Right cardiac atrium (tissue), 5 donors: ENCODE results near the gene PDE4B. TPM values are rescaled to one million over a fixed set of nuclear protein-coding genes. Genes with fewer than 3 reads are reported as not detected.
"Not testable (repeated sequence)": the region's sequence is repeated elsewhere in the genome, so short reads cannot be mapped to it uniquely, and the experiment has no call there.

Experiments
- ATAC-seq, 2 donors: fragments of 200-7000 bp; cut with Tn5 transposase; one replicate each; pipeline versions ENCODE4 v1.8.0 to v1.9.1; 2020; ENCODE audit warnings: moderate library complexity in 2 of 2, mild to moderate bottlenecking in 1 of 2
- DNase-seq, 3 donors: peaks; one replicate each; pipeline ENCODE4 v3.0.0-alpha.2; 2020
- H3K27ac ChIP-seq: one replicate; pipeline ENCODE4 v1.5.1; 2013; ENCODE audit warnings: mild to moderate bottlenecking, low read length, control low read depth, moderate library complexity
- H3K27me3 ChIP-seq: one replicate; pipeline ENCODE4 v1.6.1; 2013; ENCODE audit not compliant: control insufficient read depth, insufficient read depth
- H3K4me1 ChIP-seq: one replicate; pipeline ENCODE4 v1.6.1; 2013; ENCODE audit warnings: low read length; ENCODE audit not compliant: control insufficient read depth, insufficient read depth
- H3K4me3 ChIP-seq: one replicate; pipeline ENCODE4 v1.5.1; 2013; ENCODE audit warnings: low read length, control low read depth
- H3K9me3 ChIP-seq: one replicate; pipeline ENCODE4 v1.6.1; 2013; ENCODE audit warnings: low read length; ENCODE audit not compliant: control insufficient read depth
- WGBS: extraction: QIAGEN DNeasy Blood & Tissue Kit; methylation state at CpG from one replicate; pipeline ENCODE4 v1.1.7; 2013; 5-methylcytosine and 5-hydroxymethylcytosine counted together
- intact Hi-C, 4 donors: fragments of 100-400 bp; cut with DNase I; formaldehyde crosslinking; loops; one replicate each; pipeline versions ENCODE4 v1.11.0 to v1.14.0; 2022 to 2023
- polyA plus RNA-seq: library from polyadenylated mRNA; stranded (reverse); fragments of 200-250 nt; gene quantifications from one replicate; pipeline ENCODE4 v1.2.3, GENCODE V29; 2013
- total RNA-seq, 4 donors: library from RNA; stranded (reverse); fragmentation: NEBNext Ultra II Directional; extraction: Animal tissue kit (Norgen Biotek cat#: 25700); gene quantifications; one replicate each; pipeline ENCODE4 v1.2.1, GENCODE V29; 2021
- donor health status: healthy with polysubstance abuse.
- donor health status: DM: no; HTN: yes; CAD: no.
- donor health status: DM: no; HTN: no; CAD: no.
- donor health status: DM: no; HTN: yes; CAD: no; lungs with severe emphysema.
- donor health status: DM: yes; HTN: yes; CAD: no.

PDE4B gene
- total and polyA plus RNA-seq, 5 donors: 8.2 to 37.5 (median 26.0) TPM

- no peak for DNase-seq
- Histone ChIP-seq H3K4me1 (peaks cover 3% of the 10 kb centered on the region), H3K4me3 (no peak overlapping the region), H3K27ac (no peak overlapping the region), H3K9me3 (no peaks in the 10 kb centered on the region), H3K27me3 (no peaks in the 10 kb centered on the region)
- intact Hi-C loops: no loop called here
- no peak for ATAC-seq
- WGBS: 83% methylated on average over 1 of the region's 1 CpG
Measured at GRCh38 chr1:66397192-66397591, 604.5 kb downstream of the PDE4B start.

GRCh38 chr1:66399888-66400529 is 607.3 kb downstream of the PDE4B start:
- 80% methylated on average over 3 of the region's 3 CpGs for WGBS
- H3K4me1 ChIP-seq: peaks cover 6% of the 10 kb centered on the region

GRCh38 chr1:66400660-66401059 is 608.0 kb downstream of the PDE4B start:
- DNase-seq: no peak
- ATAC-seq: no peak
- Histone ChIP-seq H3K4me1 (peaks cover 6% of the 10 kb centered on the region), H3K4me3 (no peak overlapping the region), H3K27me3 (no peaks in the 10 kb centered on the region), H3K9me3 (no peaks in the 10 kb centered on the region), H3K27ac (no peak overlapping the region)
- 89% methylated on average over 4 of the region's 4 CpGs for WGBS
- intact Hi-C loops: no loop called here

More at GRCh38 chr1:66399888-66400529, 607.3 kb downstream of the PDE4B start:
- H3K27me3 ChIP-seq: no peaks in the 10 kb centered on the region
- intact Hi-C loops: no loop called here
- DNase-seq: no peak
- no peak for ATAC-seq
- H3K9me3 ChIP-seq: no peaks in the 10 kb centered on the region
- H3K27ac ChIP-seq: no peak overlapping the region
- no peak overlapping the region for H3K4me3 ChIP-seq

- Histone ChIP-seq H3K4me1 (peaks cover 6% of the 10 kb centered on the region), H3K9me3 (no peaks in the 10 kb centered on the region), H3K4me3 (no peak overlapping the region), H3K27ac (no peak overlapping the region), H3K27me3 (no peaks in the 10 kb centered on the region)
- no peak for DNase-seq
- no peak for ATAC-seq
- intact Hi-C loops: no loop called here
- WGBS: 88% methylated on average over 2 of the region's 2 CpGs
Measured at GRCh38 chr1:66401244-66401643, 608.5 kb downstream of the PDE4B start.

GRCh38 chr1:66402194-66402593 is 609.5 kb downstream of the PDE4B start:
- no peaks in the 10 kb centered on the region for H3K9me3 ChIP-seq
- peak; percentile 95 to 97 for ATAC-seq
- DNase-seq: peak; percentile 80 to 88 (median 87)
- intact Hi-C loops: no loop called here
- no peaks in the 10 kb centered on the region for H3K27me3 ChIP-seq
- peaks cover 6% of the 10 kb centered on the region for H3K4me1 ChIP-seq
- H3K4me3 ChIP-seq: no peak overlapping the region
- H3K27ac ChIP-seq: peak overlapping the region; percentile 25
- WGBS: 17% methylated on average over 1 of the region's 1 CpG

GRCh38 chr1:66403007-66403731 is 610.5 kb downstream of the PDE4B start:
- Histone ChIP-seq H3K4me3 (no peak overlapping the region), H3K27me3 (no peaks in the 10 kb centered on the region), H3K27ac (no peak overlapping the region), H3K9me3 (no peaks in the 10 kb centered on the region), H3K4me1 (peaks cover 6% of the 10 kb centered on the region)
- DNase-seq (no peak), ATAC-seq (peak; percentile 38 to 52)
- 75% methylated on average over 5 of the region's 5 CpGs for WGBS
- intact Hi-C loops: no loop called here

GRCh38 chr1:66405061-66405460 is 612.4 kb downstream of the PDE4B start:
- H3K9me3 ChIP-seq: no peaks in the 10 kb centered on the region
- no peak for ATAC-seq
- intact Hi-C loops: no loop called here
- no peak overlapping the region for H3K27ac ChIP-seq
- H3K4me3 ChIP-seq: no peak overlapping the region
- 74% methylated on average over 4 of the region's 4 CpGs for WGBS
- no peaks in the 10 kb centered on the region for H3K27me3 ChIP-seq
- H3K4me1 ChIP-seq: peaks cover 6% of the 10 kb centered on the region
- no peak for DNase-seq

- H3K27ac ChIP-seq, H3K4me3 ChIP-seq, H3K9me3 ChIP-seq, ATAC-seq, intact Hi-C loops, H3K27me3 ChIP-seq, H3K4me1 ChIP-seq, DNase-seq: not testable (repeated sequence)
- 80% methylated on average over 1 of the region's 1 CpG for WGBS
Measured at GRCh38 chr1:66411449-66411848, 618.8 kb downstream of the PDE4B start.

GRCh38 chr1:66412704-66413103 is 620.0 kb downstream of the PDE4B start:
- DNase-seq (no peak), ATAC-seq (no peak)
- no peaks in the 10 kb centered on the region for H3K27me3 ChIP-seq
- no peak overlapping the region for H3K27ac ChIP-seq
- intact Hi-C loops: no loop called here
- H3K4me3 ChIP-seq: no peak overlapping the region
- H3K4me1 ChIP-seq: no peaks in the 10 kb centered on the region
- H3K9me3 ChIP-seq: no peaks in the 10 kb centered on the region

- no peak overlapping the region for H3K4me3 ChIP-seq
- H3K27ac ChIP-seq: no peak overlapping the region
- intact Hi-C loops: no loop called here
- DNase-seq: no peak
- no peaks in the 10 kb centered on the region for H3K4me1 ChIP-seq
- no peak for ATAC-seq
- H3K27me3 ChIP-seq: no peaks in the 10 kb centered on the region
- WGBS: 80% methylated on average over 2 of the region's 2 CpGs
- no peaks in the 10 kb centered on the region for H3K9me3 ChIP-seq
Measured at GRCh38 chr1:66413136-66413837, 620.6 kb downstream of the PDE4B start.

- no peak for DNase-seq
- H3K4me3 ChIP-seq: no peak overlapping the region
Measured at GRCh38 chr1:66413838-66414175, 621.1 kb downstream of the PDE4B start.

More at GRCh38 chr1:66413838-66414175, 621.1 kb downstream of the PDE4B start:
- no peaks in the 10 kb centered on the region for H3K4me1 ChIP-seq
- H3K27me3 ChIP-seq: no peaks in the 10 kb centered on the region
- intact Hi-C loops: no loop called here
- H3K27ac ChIP-seq: no peak overlapping the region
- ATAC-seq: peak in 1 of 2 donors; percentile 26
- H3K9me3 ChIP-seq: no peaks in the 10 kb centered on the region
- WGBS: 58% methylated on average over 3 of the region's 3 CpGs
